Gastroesophageal sphincter (tissue), 4 donors: ENCODE data around the gene ALPG. TPM values are rescaled to one million over a fixed set of nuclear protein-coding genes. Genes with fewer than 3 reads are reported as not detected.
"Not testable (repeated sequence)": the region's sequence is repeated elsewhere in the genome, so short reads cannot be mapped to it uniquely, and the experiment has no call there.

Source experiments
- ATAC-seq: fragments of 150-250 bp; one replicate; pipeline ENCODE4 v1.9.1; 2016; ENCODE audit warnings: mild to moderate bottlenecking, moderate library complexity
- H3K27ac ChIP-seq, 4 donors: fragments of 200-600 bp; sonication (generic) in 3 of 4; 1 replicate in 3 of 4; 2 replicates in 1 of 4; pipeline ENCODE4 v1.5.1; 2016 to 2019
- H3K27me3 ChIP-seq: fragments of 200-600 bp; sonication (generic); one replicate; pipeline ENCODE4 v1.5.1; 2019
- H3K36me3 ChIP-seq, 2 donors: fragments of 200-600 bp; sonication (generic); one replicate each; pipeline ENCODE4 v1.5.1; 2019; ENCODE audit warnings: control low read depth in 1 of 2
- H3K4me1 ChIP-seq, 3 donors: fragments of 200-600 bp; sonication (generic); 1 replicate in 2 of 3; 2 replicates in 1 of 3; pipeline ENCODE4 v1.5.1; 2016 to 2019; ENCODE audit warnings: control low read depth in 2 of 3
- H3K4me3 ChIP-seq, 2 donors: fragments of 200-600 bp; sonication (generic); one replicate each; pipeline ENCODE4 v1.5.1; 2019; ENCODE audit warnings: mild to moderate bottlenecking in 1 of 2, moderate library complexity in 1 of 2
- H3K9me3 ChIP-seq, 3 donors: fragments of 200-600 bp; sonication (generic); one replicate each; pipeline ENCODE4 v1.5.1; 2017 to 2019; ENCODE audit warnings: control low read depth in 2 of 3
- CTCF ChIP-seq, 4 experiments: fragments of 200-600 bp in 2 of 4; fragments of 450-650 bp in 2 of 4; sonication (generic) in 1 of 4; IDR thresholded peaks; one replicate each; pipeline ENCODE4 v1.5.1; 2017 to 2019; ENCODE audit warnings: antibody characterized with exemption in 4 of 4, mild to moderate bottlenecking in 2 of 4, moderate library complexity in 2 of 4
- EP300 ChIP-seq: sonication (generic); formaldehyde crosslinking; IDR thresholded peaks from one replicate; pipeline ENCODE4 v1.6.1; 2017; ENCODE audit warnings: antibody characterized with exemption, mild to moderate bottlenecking
- POLR2A ChIP-seq, 2 donors: fragments of 450-650 bp; IDR thresholded peaks; one replicate each; pipeline ENCODE4 v1.6.1; 2017; ENCODE audit warnings: antibody characterized with exemption in 2 of 2, mild to moderate bottlenecking in 2 of 2, moderate library complexity in 1 of 2
- POLR2AphosphoS5 ChIP-seq: sonication (generic); formaldehyde crosslinking; IDR thresholded peaks from one replicate; pipeline ENCODE4 v1.6.1; 2017; ENCODE audit warnings: antibody characterized with exemption
- WGBS, 2 donors: methylation state at CpG; one replicate each; pipeline ENCODE4 v1.1.5; 2018; ENCODE audit warnings: low coverage in 1 of 2; 5-methylcytosine and 5-hydroxymethylcytosine counted together
- total RNA-seq, 4 donors: library from RNA; depleted of rRNA; stranded (reverse); fragments of >200 nt; gene quantifications; one replicate each; pipeline ENCODE4 v1.1.0, GENCODE V29; 2016

The ALPG gene
- total RNA-seq, 4 donors from 2014 or later: not detected

DNA sequence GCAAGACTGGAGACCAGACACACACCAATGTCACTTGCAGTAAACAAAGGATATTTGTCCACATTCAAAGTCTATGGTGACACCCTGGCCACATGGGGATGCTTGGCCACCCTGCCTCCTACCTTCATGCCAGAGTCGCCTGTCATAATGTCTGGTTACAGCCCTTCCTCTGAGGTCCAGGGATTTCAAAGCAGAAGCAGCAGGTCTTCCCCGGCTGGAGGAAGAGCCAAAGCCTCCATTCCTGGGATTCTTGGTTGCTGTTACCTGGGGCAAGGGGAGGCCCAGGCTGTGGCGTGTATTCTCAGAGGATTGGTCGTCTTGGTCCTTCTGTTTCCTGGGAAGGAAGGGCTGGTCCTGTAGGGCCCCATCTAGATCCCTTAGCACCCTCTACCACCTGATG, 30.4 kb upstream of the ALPG start:
- Histone ChIP-seq H3K27me3 (peaks cover 39% of the 10 kb centered on the region), H3K27ac (no peak overlapping the region), H3K4me3 (no peak overlapping the region), H3K9me3 (no peaks in the 10 kb centered on the region), H3K4me1 (no peaks in the 10 kb centered on the region), H3K36me3 (no peaks in the 10 kb centered on the region)
- WGBS, 2 donors: 80 to 95% methylated on average over 1 to 2 of the region's 4 CpGs
- ATAC-seq: no peak
- TF ChIP-seq CTCF (IDR thresholded peaks at IDR 0.05): no peak
- no peak for TF ChIP-seq POLR2A (IDR thresholded peaks at IDR 0.05)
- TF ChIP-seq POLR2AphosphoS5: no peak
- TF ChIP-seq EP300: no peak

- WGBS, 2 donors: 90% methylated on average over 2 of the region's 7 CpGs; no CpG with 5 or more reads in 1 of the 2 donors
- ATAC-seq: no peak
These were observed 29.9 kb upstream of the ALPG start for GRCh38 chr2:232376713-232377112.

GRCh38 chr2:232377319-232377718, 29.3 kb upstream of the ALPG start:
- ATAC-seq: no peak
- no peaks in the 10 kb centered on the region for H3K36me3 ChIP-seq
- peaks cover 50% of the 10 kb centered on the region for H3K27me3 ChIP-seq
- no peak overlapping the region for H3K4me3 ChIP-seq
- TF ChIP-seq EP300 (no peak), POLR2AphosphoS5 (no peak), POLR2A (IDR thresholded peaks at IDR 0.05) (no peak), CTCF (IDR thresholded peaks at IDR 0.05) (no peak)
- H3K27ac ChIP-seq: no peak overlapping the region
- H3K9me3 ChIP-seq: no peaks in the 10 kb centered on the region
- H3K4me1 ChIP-seq: no peaks in the 10 kb centered on the region
- WGBS, 2 donors: 79 to 93% methylated on average over 5 to 7 of the region's 7 CpGs

More at GRCh38 chr2:232376713-232377112, 29.9 kb upstream of the ALPG start:
- Histone ChIP-seq H3K27me3 (peaks cover 44% of the 10 kb centered on the region), H3K9me3 (no peaks in the 10 kb centered on the region), H3K4me1 (no peaks in the 10 kb centered on the region), H3K36me3 (no peaks in the 10 kb centered on the region), H3K4me3 (no peak overlapping the region), H3K27ac (no peak overlapping the region)
- TF ChIP-seq CTCF (IDR thresholded peaks at IDR 0.05): no peak
- no peak for TF ChIP-seq EP300
- no peak for TF ChIP-seq POLR2A (IDR thresholded peaks at IDR 0.05)
- TF ChIP-seq POLR2AphosphoS5: no peak

DNA sequence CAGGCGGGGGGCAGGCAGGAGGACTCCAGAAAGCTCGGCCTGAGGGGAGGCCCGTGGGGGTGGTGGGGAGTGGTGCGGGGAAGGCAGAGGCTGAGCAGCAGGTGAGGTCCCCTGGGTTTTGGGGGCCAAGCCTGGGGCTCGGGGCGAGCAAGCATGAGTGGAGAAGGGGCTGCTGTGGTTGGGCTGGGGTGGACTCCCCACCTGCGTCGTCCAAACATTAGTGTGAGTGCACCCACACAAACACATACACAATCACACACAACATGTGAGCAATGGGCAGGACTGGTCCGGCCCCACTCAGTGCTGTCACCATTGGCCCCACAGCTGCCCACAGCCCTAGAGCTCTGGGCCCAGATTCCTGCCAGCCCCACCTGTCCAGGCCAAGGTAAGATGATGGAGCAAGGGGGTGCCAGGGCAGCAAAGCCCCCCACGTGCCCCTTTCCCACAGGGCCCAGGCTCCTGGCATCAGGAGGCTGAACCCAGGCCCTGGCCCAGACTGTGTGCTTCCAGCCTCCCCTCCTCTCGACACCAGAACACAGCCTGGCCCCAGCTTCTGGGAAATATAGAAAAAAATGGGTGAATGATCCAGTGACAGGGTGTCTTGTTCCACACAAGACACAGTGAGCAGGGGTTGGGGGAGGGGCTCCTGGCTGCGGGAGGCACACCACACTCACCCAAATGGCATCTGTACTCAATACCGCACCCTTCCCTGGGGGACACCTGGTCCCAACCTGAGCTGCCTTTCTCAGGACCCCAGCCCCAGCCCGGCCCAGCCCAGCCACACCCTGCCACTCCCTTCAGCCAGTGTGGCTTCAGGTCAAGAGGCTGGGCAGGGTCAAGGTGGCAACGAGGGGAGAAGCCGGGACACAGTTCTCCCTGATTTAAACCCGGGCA, 28.6 kb upstream of the ALPG start:
- Histone ChIP-seq H3K4me1 (no peaks in the 10 kb centered on the region), H3K9me3 (no peaks in the 10 kb centered on the region), H3K27me3 (peaks cover 58% of the 10 kb centered on the region), H3K4me3 (no peak overlapping the region), H3K36me3 (no peaks in the 10 kb centered on the region), H3K27ac (no peak overlapping the region)
- TF ChIP-seq EP300 (no peak), POLR2AphosphoS5 (no peak), CTCF (IDR thresholded peaks at IDR 0.05) (no peak), POLR2A (IDR thresholded peaks at IDR 0.05) (no peak)
- ATAC-seq: no peak
- 85% methylated on average over 6 of the region's 17 CpGs; no CpG with 5 or more reads in 1 of the 2 donors for WGBS, 2 donors

DNA sequence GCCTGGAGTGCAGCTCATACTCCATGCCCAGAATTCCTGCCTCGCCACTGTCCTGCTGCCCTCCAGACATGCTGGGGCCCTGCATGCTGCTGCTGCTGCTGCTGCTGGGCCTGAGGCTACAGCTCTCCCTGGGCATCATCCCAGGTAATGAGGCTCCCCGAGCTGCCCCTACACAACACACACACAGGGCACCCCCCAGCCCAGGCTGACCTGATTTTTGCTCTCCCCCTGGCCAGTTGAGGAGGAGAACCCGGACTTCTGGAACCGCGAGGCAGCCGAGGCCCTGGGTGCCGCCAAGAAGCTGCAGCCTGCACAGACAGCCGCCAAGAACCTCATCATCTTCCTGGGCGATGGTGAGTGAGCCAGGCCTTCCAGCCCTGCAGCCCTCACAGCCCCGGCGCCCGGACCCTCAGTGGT, 27.9 kb upstream of the ALPG start, which contains the start of gene ALPP:
TSS of gene ALPP (plus strand) at position 17 of the 417 bp plus-strand sequence. CDS start at position 69, 52 bp downstream.
- H3K27me3 ChIP-seq: peaks cover 64% of the 10 kb centered on the region
- not testable (repeated sequence) for H3K36me3 ChIP-seq, H3K4me3 ChIP-seq, H3K27ac ChIP-seq, ATAC-seq, H3K4me1 ChIP-seq, H3K9me3 ChIP-seq
- 100% methylated on average over 1 of the region's 12 CpGs; no CpG with 5 or more reads in 1 of the 2 donors for WGBS, 2 donors

GRCh38 chr2:232379610-232380590, 26.7 kb upstream of the ALPG start:
- peaks cover 75% of the 10 kb centered on the region for H3K27me3 ChIP-seq
- ATAC-seq: peak; percentile 9
- WGBS, 2 donors: 80 to 87% methylated on average over 2 to 3 of the region's 41 CpGs
- not testable (repeated sequence) for H3K36me3 ChIP-seq, H3K4me3 ChIP-seq, H3K4me1 ChIP-seq, H3K9me3 ChIP-seq, H3K27ac ChIP-seq

GRCh38 chr2:232381204-232382031, 25.2 kb upstream of the ALPG start:
- H3K27ac ChIP-seq, H3K4me3 ChIP-seq, H3K4me1 ChIP-seq, H3K36me3 ChIP-seq, ATAC-seq, H3K9me3 ChIP-seq: not testable (repeated sequence)
- peaks cover 83% of the 10 kb centered on the region for H3K27me3 ChIP-seq
- no CpG with 5 or more reads among the region's 59 CpGs for WGBS, 2 donors
